GM12878 (cell line): ENCODE results near the gene CCDC141. TPM values are rescaled to one million over a fixed set of nuclear protein-coding genes. Genes with fewer than 3 reads are reported as not detected.

Source experiments
- ATAC-seq: fragments of 200-7000 bp; cut with Tn5 transposase; 3 replicates; pipeline ENCODE4 v1.9.1; 2020; ENCODE audit warnings: mild to moderate bottlenecking, moderate library complexity
- BruUV-seq: library from RNA; stranded (reverse); fragments of 400-500 nt; replicated peaks from 2 replicates; lab custom pipeline; 2021; lab: Mats Ljungman, UMichigan
- CTCF ChIA-PET: fragments of 300-600 bp; sonication (Branson Sonifier 250); formaldehyde crosslinking; extraction: SDS; loops from one replicate; lab custom pipeline; 2021; ENCODE audit warnings: inconsistent platforms; lab: Yijun Ruan, JAX
- POLR2A ChIA-PET: fragments of 350-600 bp; formaldehyde crosslinking; extraction: SDS; loops from one replicate; lab custom pipeline; 2021; ENCODE audit warnings: inconsistent platforms; lab: Charles Lee
- RAD21 ChIA-PET: fragments of 300-600 bp; sonication (Branson Sonifier 250); formaldehyde crosslinking; loops from one replicate; lab custom pipeline; 2023; ENCODE audit warnings: antibody characterized with exemption; ENCODE audit not compliant: unreplicated experiment; lab: Charles Lee
- SMC1A ChIA-PET: fragments of 300-600 bp; sonication (Branson Sonifier 250); formaldehyde crosslinking; loops from one replicate; lab custom pipeline; 2023; ENCODE audit not compliant: unreplicated experiment, uncharacterized antibody; lab: Charles Lee
- DNase-seq: peaks from one replicate; pipeline ENCODE4 v3.0.0-alpha.2; 2011; ENCODE audit warnings: low read depth, low spot score
- FAIRE-seq: peaks from 3 replicates; lab custom pipeline; 2011; peaks lifted over from hg19 to GRCh38; lab: Jason Lieb, UNC
- H2AFZ ChIP-seq: 2 replicates; pipeline ENCODE4 v1.6.0; 2011; ENCODE audit warnings: low read depth, low read length, control low read depth; ENCODE audit not compliant: control insufficient read depth
- H3K27ac ChIP-seq: 2 replicates; pipeline ENCODE4 v1.5.1; 2011; ENCODE audit warnings: control low read depth; ENCODE audit not compliant: control insufficient read depth, insufficient read depth
- H3K27me3 ChIP-seq, 2 experiments: replicated peaks in 1 of 2; 2 replicates each; pipeline versions ENCODE4 v1.6.0 to v1.6.1; 2011; ENCODE audit warnings: low read length in 1 of 2; ENCODE audit not compliant: control insufficient read depth in 2 of 2, insufficient read depth in 2 of 2
- H3K36me3 ChIP-seq, 2 experiments: 2 replicates each; pipeline ENCODE4 v1.5.1; 2011; ENCODE audit warnings: low read length in 1 of 2; ENCODE audit not compliant: control insufficient read depth in 2 of 2, insufficient read depth in 2 of 2
- H3K4me1 ChIP-seq: 2 replicates; pipeline ENCODE4 v1.6.1; 2011; ENCODE audit warnings: mild to moderate bottlenecking, low read length, moderate library complexity, mixed read lengths; ENCODE audit not compliant: control insufficient read depth, insufficient read depth
- H3K4me2 ChIP-seq: 2 replicates; pipeline ENCODE4 v1.6.0; 2011; ENCODE audit warnings: control low read depth; ENCODE audit not compliant: control insufficient read depth, insufficient read depth
- H3K4me3 ChIP-seq: fragments of 200-600 bp; sonication (generic); 2 replicates; pipeline ENCODE4 v1.5.1; 2016
- H3K79me2 ChIP-seq: 2 replicates; pipeline ENCODE4 v1.6.0; 2011; ENCODE audit warnings: low read length; ENCODE audit not compliant: control insufficient read depth, insufficient read depth
- H3K9ac ChIP-seq: 2 replicates; pipeline ENCODE4 v1.8.0; 2011; ENCODE audit warnings: low read length, control low read depth, mixed read lengths; ENCODE audit not compliant: control insufficient read depth, insufficient read depth
- H3K9me3 ChIP-seq: replicated peaks from 3 replicates; pipeline ENCODE4 v1.5.1; 2011; ENCODE audit warnings: mild to moderate bottlenecking, low read length; ENCODE audit not compliant: control insufficient read depth, insufficient read depth
- H4K20me1 ChIP-seq: 2 replicates; pipeline ENCODE4 v1.6.0; 2011; ENCODE audit not compliant: control insufficient read depth, insufficient read depth
- CBX5 ChIP-seq: sonication (generic); IDR thresholded peaks from 2 replicates; pipeline ENCODE4 v1.6.1; 2016; ENCODE audit warnings: low read depth, moderate library complexity, mild to moderate bottlenecking, inconsistent platforms
- MYC ChIP-seq: IDR thresholded peaks from 2 replicates; pipeline ENCODE4 v1.6.1; 2011; ENCODE audit warnings: mild to moderate bottlenecking, low read length, moderate library complexity, inconsistent platforms; ENCODE audit not compliant: insufficient read depth, insufficient replicate concordance, insufficient read length, severe bottlenecking
- NFIC ChIP-seq: IDR thresholded peaks from 2 replicates; pipeline ENCODE4 v1.6.1; 2012; ENCODE audit warnings: low read depth, mild to moderate bottlenecking, inconsistent platforms, low read length, moderate library complexity
- NR2C1 ChIP-seq: fragments of 450-650 bp; IDR thresholded peaks from 2 replicates; pipeline ENCODE4 v1.6.1; 2017; ENCODE audit warnings: antibody characterized with exemption, mild to moderate bottlenecking, moderate library complexity
- PAX5 ChIP-seq: IDR thresholded peaks from 2 replicates; pipeline ENCODE4 v1.6.1; 2011; ENCODE audit warnings: low read depth, low read length, borderline replicate concordance
- REST ChIP-seq: IDR thresholded peaks from 2 replicates; pipeline ENCODE4 v1.6.1; 2012; ENCODE audit warnings: mild to moderate bottlenecking, low read depth, low read length
- SMAD5 ChIP-seq: IDR thresholded peaks from 2 replicates; pipeline ENCODE4 v1.6.1; 2016; ENCODE audit warnings: antibody characterized with exemption, low read depth
- TCF3 ChIP-seq: IDR thresholded peaks from 2 replicates; pipeline ENCODE4 v1.6.1; 2012; ENCODE audit warnings: low read depth, mild to moderate bottlenecking, low read length, borderline replicate concordance; ENCODE audit not compliant: insufficient read depth
- WRNIP1 ChIP-seq: IDR thresholded peaks from 2 replicates; pipeline ENCODE4 v1.6.1; 2011; ENCODE audit warnings: low read depth, low read length, improper control_type of control experiment, borderline replicate concordance
- whole genome bisulfite sequencing: methylation state at CpG from one replicate; pipeline ENCODE4 v1.1.6; 2016; ENCODE audit warnings: low lambda C conversion rate; ENCODE audit not compliant: insufficient replicate concordance, insufficient coverage; ENCODE audit errors: missing lambda C conversion rate; 5-methylcytosine and 5-hydroxymethylcytosine counted together
- in situ Hi-C: fragments of 300-500 bp; cut with MboI; formaldehyde crosslinking; loops from 9 replicates; pipeline ENCODE4 v1.14.3; 2018; ENCODE audit warnings: mixed read lengths
- intact Hi-C: fragments of 100-400 bp; cut with micrococcal nuclease; formaldehyde crosslinking; loops from one replicate; pipeline ENCODE4 v1.14.2; 2022; ENCODE audit not compliant: unreplicated experiment
- polyA plus RNA-seq, 11 experiments: library from polyadenylated mRNA; depleted of rRNA in 4 of 11; unstranded in 6 of 11; stranded (reverse) in 5 of 11; fragments of >200 nt; fragmentation: Nextera tagmentation in 4 of 11; fragmentation: Illumina TruSeq in 1 of 11; extraction: Ambion mirVana in 4 of 11; extraction: Trizol in 1 of 11; gene quantifications; 1 replicate in 1 of 11; 2 replicates in 10 of 11; pipeline versions ENCODE4 v1.2.1 to v1.2.3, GENCODE V29; 2011 to 2016; ENCODE audit warnings: inconsistent platforms in 2 of 11, missing spikeins in 2 of 11, low read depth in 1 of 11
- total RNA-seq, 4 experiments: library from RNA; depleted of rRNA in 3 of 4; stranded (reverse); fragments of >200 nt in 3 of 4; fragmentation: Illumina TruSeq in 1 of 4; extraction: Trizol in 1 of 4; gene quantifications; 2 replicates each; pipeline versions ENCODE4 v1.2.1 to v1.2.3, GENCODE V29; 2013 to 2021

CCDC141 gene
- total and polyA plus RNA-seq, 10 of the 15 experiments (the other 5 are each of a cell fraction or from before 2014, with no cell fraction given), result 0.84 to 12.5 (median 3.6) TPM

- ChIA-PET SMC1A (interaction anchor here (1.1 kb wide), 1 partner anchor 9 kb away, joined by 3 read pairs; no protein-coding TSS in a partner anchor), CTCF (no interaction called here), RAD21 (no interaction called here), POLR2A (no interaction called here)
- Histone ChIP-seq H3K36me3 (no peaks in the 10 kb centered on the region), H3K27me3 (no peaks in the 10 kb centered on the region), H3K4me2 (no peak overlapping the region), H3K4me1 (no peaks in the 10 kb centered on the region), H3K9me3 (no peaks in the 10 kb centered on the region), H3K79me2 (no peaks in the 10 kb centered on the region), H3K27ac (no peak overlapping the region), H2AFZ (no peak overlapping the region), H4K20me1 (no peaks in the 10 kb centered on the region), H3K9ac (no peak overlapping the region), H3K4me3 (no peak overlapping the region)
- in situ Hi-C loops, result no loop called here
- no peak for ATAC-seq
- BruUV-seq, result no TSS peak
- 69% methylated on average over 5 of the region's 5 CpGs for WGBS
- TF ChIP-seq SMAD5 (no peak), TCF3 (no peak), WRNIP1 (no peak), MYC (no peak), NFIC (no peak), REST (no peak), NR2C1 (no peak), PAX5 (no peak), CBX5 (no peak)
- DNase-seq, result no peak
- intact Hi-C loops, result no loop called here
- FAIRE-seq, result no peak
Observed at GRCh38 chr2:178833382-178833781, 216.6 kb downstream of the CCDC141 start.
